BE2C (cell line): ENCODE data around the gene ZNRF1.

Experiments
- DNase-seq: peaks from one replicate; pipeline ENCODE4 v3.0.0-alpha.2; 2020
- H3K27me3 ChIP-seq: fragments of 250-450 bp; sonication (Bioruptor Pico); 2 replicates; pipeline ENCODE4 v1.5.1; 2020; ENCODE audit warnings: mild to moderate bottlenecking
- H3K36me3 ChIP-seq: fragments of 250-450 bp; sonication (Bioruptor Pico); 2 replicates; pipeline ENCODE4 v1.5.1; 2020; ENCODE audit warnings: mild to moderate bottlenecking
- H3K4me1 ChIP-seq: fragments of 250-450 bp; sonication (Bioruptor Pico); 2 replicates; pipeline ENCODE4 v1.5.1; 2020
- H3K4me3 ChIP-seq: 2 replicates; pipeline ENCODE4 v1.5.1; 2011; ENCODE audit warnings: low read depth, low read length
- H3K9me3 ChIP-seq: fragments of 250-450 bp; sonication (Bioruptor Pico); 2 replicates; pipeline ENCODE4 v1.5.1; 2020
- CTCF ChIP-seq: IDR thresholded peaks from 2 replicates; pipeline ENCODE4 v1.5.1; 2012; ENCODE audit warnings: mild to moderate bottlenecking, low read depth, low read length

ZNRF1 gene

GRCh38 chr16:74999609-75000480 lies 1.0 kb downstream of the ZNRF1 start:
- no peak for TF ChIP-seq CTCF

GRCh38 chr16:75000481-75001081 lies 1.8 kb downstream of the ZNRF1 start:
- Histone ChIP-seq H3K4me1 (peaks cover 8% of the 10 kb centered on the region), H3K36me3 (peaks cover 3% of the 10 kb centered on the region; the same call in 1 of the 2 replicates), H3K9me3 (no peaks in the 10 kb centered on the region), H3K27me3 (no peaks in the 10 kb centered on the region), H3K4me3 (peak overlapping the region; percentile 79)
- TF ChIP-seq CTCF: no peak
- DNase-seq: peak; percentile 35

More at GRCh38 chr16:74999609-75000480, 1.0 kb downstream of the ZNRF1 start:
- Histone ChIP-seq H3K27me3 (no peaks in the 10 kb centered on the region), H3K4me1 (peaks cover 8% of the 10 kb centered on the region), H3K4me3 (peak overlapping the region; percentile 79), H3K36me3 (peaks cover 3% of the 10 kb centered on the region; the same call in 1 of the 2 replicates), H3K9me3 (no peaks in the 10 kb centered on the region)
- DNase-seq: peak; percentile 51

GRCh38 chr16:75002474-75002873 lies 3.6 kb downstream of the ZNRF1 start:
- Histone ChIP-seq H3K9me3 (no peaks in the 10 kb centered on the region), H3K36me3 (peaks cover 3% of the 10 kb centered on the region; the same call in 1 of the 2 replicates), H3K27me3 (no peaks in the 10 kb centered on the region), H3K4me1 (peaks cover 8% of the 10 kb centered on the region), H3K4me3 (no peak overlapping the region)
- no peak for TF ChIP-seq CTCF
- DNase-seq: no peak

- peaks cover 3% of the 10 kb centered on the region; the same call in 1 of the 2 replicates for H3K36me3 ChIP-seq
- TF ChIP-seq CTCF: no peak
- peaks cover 8% of the 10 kb centered on the region for H3K4me1 ChIP-seq
- H3K27me3 ChIP-seq: no peaks in the 10 kb centered on the region
- H3K9me3 ChIP-seq: no peaks in the 10 kb centered on the region
- no peak overlapping the region for H3K4me3 ChIP-seq
- DNase-seq: peak; percentile 13
Observed at GRCh38 chr16:75003931-75004330, 5.1 kb downstream of the ZNRF1 start.

GRCh38 chr16:75004460-75004859 lies 5.6 kb downstream of the ZNRF1 start:
- H3K27me3 ChIP-seq: no peaks in the 10 kb centered on the region
- no peak overlapping the region for H3K4me3 ChIP-seq
- H3K9me3 ChIP-seq: no peaks in the 10 kb centered on the region
- TF ChIP-seq CTCF: no peak
- DNase-seq: no peak
- H3K4me1 ChIP-seq: peaks cover 8% of the 10 kb centered on the region
- H3K36me3 ChIP-seq: peaks cover 3% of the 10 kb centered on the region; the same call in 1 of the 2 replicates

GRCh38 chr16:75005697-75006096 lies 6.9 kb downstream of the ZNRF1 start:
- no peaks in the 10 kb centered on the region for H3K27me3 ChIP-seq
- no peak for DNase-seq
- peaks cover 8% of the 10 kb centered on the region for H3K4me1 ChIP-seq
- H3K36me3 ChIP-seq: peaks cover 3% of the 10 kb centered on the region; the same call in 1 of the 2 replicates
- TF ChIP-seq CTCF: no peak
- H3K4me3 ChIP-seq: no peak overlapping the region
- no peaks in the 10 kb centered on the region for H3K9me3 ChIP-seq
